IMR-90 (cell line): ENCODE results near the gene KLHDC10.

ENCODE experiments used
- CHD1 ChIP-seq: IDR thresholded peaks from 2 replicates; pipeline ENCODE4 v1.6.1; 2012; ENCODE audit warnings: low read depth, low read length, improper control_type of control experiment
- CTCF ChIP-seq: conservative IDR thresholded peaks from 2 replicates; pipeline ENCODE4 v1.5.1; 2012; ENCODE audit warnings: mild to moderate bottlenecking, low read depth, low read length, improper control_type of control experiment
- ELK1 ChIP-seq: fragments of 150-350 bp; IDR thresholded peaks from 2 replicates; pipeline ENCODE4 v1.6.1; 2016; ENCODE audit warnings: low read depth, mild to moderate bottlenecking, low read length, moderate library complexity, borderline replicate concordance
- MAFK ChIP-seq: IDR thresholded peaks from 2 replicates; pipeline ENCODE4 v1.6.1; 2012; ENCODE audit warnings: low read depth, low read length, improper control_type of control experiment
- MXI1 ChIP-seq: IDR thresholded peaks from 2 replicates; pipeline ENCODE4 v1.6.1; 2012; ENCODE audit warnings: low read depth, mild to moderate bottlenecking, low read length, moderate library complexity, borderline replicate concordance
- POLR2A ChIP-seq: IDR thresholded peaks from 2 replicates; pipeline ENCODE4 v1.6.1; 2012; ENCODE audit warnings: mild to moderate bottlenecking, low read depth, low read length
- RAD21 ChIP-seq: IDR thresholded peaks from 2 replicates; pipeline ENCODE4 v1.6.1; 2012; ENCODE audit warnings: low read length, improper control_type of control experiment
- RCOR1 ChIP-seq: IDR thresholded peaks from 2 replicates; pipeline ENCODE4 v1.6.1; 2012; ENCODE audit warnings: mild to moderate bottlenecking, low read length, improper control_type of control experiment; ENCODE audit not compliant: insufficient replicate concordance
- RFX5 ChIP-seq: IDR thresholded peaks from 2 replicates; pipeline ENCODE4 v1.8.0; 2012; ENCODE audit warnings: low read depth, mild to moderate bottlenecking, low read length, moderate library complexity
- SMC3 ChIP-seq: fragments of 150-350 bp; IDR thresholded peaks from 2 replicates; pipeline ENCODE4 v1.6.1; 2016; ENCODE audit warnings: low read depth, mild to moderate bottlenecking, antibody characterized with exemption, low read length, moderate library complexity

DNA sequence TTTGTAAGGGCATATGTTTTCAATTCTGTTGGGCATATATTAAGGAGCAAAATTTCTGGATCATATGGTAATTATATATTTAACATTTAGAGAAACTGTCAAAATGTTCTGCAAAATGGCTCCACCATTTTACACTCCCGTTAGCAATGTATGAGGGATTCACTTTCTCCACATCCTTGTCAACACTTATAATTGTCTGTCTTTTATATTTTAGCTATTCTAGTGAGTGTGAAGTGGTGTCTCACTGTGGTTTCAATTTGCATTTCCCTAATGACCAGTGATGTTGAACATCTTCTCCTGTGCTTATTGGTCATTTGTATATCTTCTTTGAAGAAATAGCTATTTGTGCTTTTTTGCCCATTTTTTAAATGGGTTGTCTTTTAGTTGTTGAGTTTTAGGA is 8.1 kb upstream of the KLHDC10 start:
- no peak for TF ChIP-seq CTCF
- no peak for TF ChIP-seq RAD21
- TF ChIP-seq MXI1 = no peak
- no peak for TF ChIP-seq RCOR1
- TF ChIP-seq ELK1 = no peak
- TF ChIP-seq SMC3 = no peak
- no peak for TF ChIP-seq MAFK
- TF ChIP-seq POLR2A = no peak
- no peak for TF ChIP-seq RFX5
- TF ChIP-seq CHD1 = no peak
